G401 (cell line): ENCODE measurements around the gene EIF2A. TPM values are rescaled to one million over a fixed set of nuclear protein-coding genes. Genes with fewer than 3 reads are reported as not detected.
"Not testable (repeated sequence)": the region's sequence is repeated elsewhere in the genome, so short reads cannot be mapped to it uniquely, and the experiment has no call there.

Source experiments
- DNase-seq: peaks from one replicate; pipeline ENCODE4 v3.0.0-alpha.2; 2015; ENCODE audit warnings: low spot score
- in situ Hi-C: cut with HindIII; loops from 2 replicates; pipeline ENCODE4 v1.10.0; 2016; ENCODE audit warnings: low sequenced_read_pairs, mixed read lengths
- total RNA-seq: library from RNA; depleted of rRNA; stranded (reverse); fragments of >200 nt; shearing (Covaris generic); gene quantifications from 2 replicates; pipeline ENCODE4 v1.2.3, GENCODE V29; 2014; rRNA removed

The EIF2A gene
- 196 and 269 TPM in 2 replicates for total RNA-seq

DNA sequence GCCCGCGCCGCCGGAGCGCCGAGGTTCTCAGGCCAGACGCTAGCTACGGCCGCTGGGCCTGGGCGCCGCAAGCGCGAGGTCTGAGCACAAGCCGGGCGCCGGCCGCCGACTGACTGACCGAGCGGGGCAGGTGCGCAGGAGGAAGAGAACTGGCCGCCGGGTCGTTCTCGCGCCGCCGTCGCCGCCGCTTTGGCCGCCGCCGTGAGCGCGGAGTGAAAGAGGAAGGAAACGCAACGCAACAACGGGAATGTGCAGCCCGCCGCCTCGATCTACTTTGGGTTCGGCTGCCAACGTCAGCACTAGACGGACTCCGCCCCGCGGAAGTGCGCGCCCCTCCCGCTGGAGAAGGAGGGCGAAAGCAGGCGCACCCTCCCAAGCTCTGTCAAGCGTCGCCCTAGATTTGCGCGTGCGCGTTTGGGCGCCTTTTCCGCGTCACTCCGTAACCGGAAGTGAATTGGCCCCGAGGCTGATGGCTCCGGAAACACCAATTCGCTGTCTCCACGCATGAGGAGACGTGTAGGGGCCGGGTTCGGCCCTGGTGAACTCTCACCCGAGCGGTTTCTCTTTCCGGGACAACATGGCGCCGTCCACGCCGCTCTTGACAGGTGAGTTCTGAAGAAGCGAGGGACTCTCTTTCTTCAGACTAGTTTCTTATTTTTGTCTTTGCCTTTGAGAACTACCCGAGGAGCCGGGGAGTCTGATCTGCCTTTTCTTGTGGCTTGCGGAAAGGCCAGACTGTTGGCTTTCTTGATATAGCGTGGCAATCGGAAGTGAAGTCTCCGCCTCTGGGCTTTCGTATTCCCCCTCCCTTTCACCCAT lies at the start of gene EIF2A, which contains the start of gene SERP1:
Gene EIF2A (plus strand): TSS at position 562 of the 819 bp plus-strand sequence. CDS start 16 bp downstream, at position 578.
Gene SERP1 (minus strand): TSS at position 271 of the 819 bp plus-strand sequence. CDS start 361 bp downstream, outside the sequence.
- in situ Hi-C loops, result no loop called here
- peak; percentile 99 for DNase-seq

DNA sequence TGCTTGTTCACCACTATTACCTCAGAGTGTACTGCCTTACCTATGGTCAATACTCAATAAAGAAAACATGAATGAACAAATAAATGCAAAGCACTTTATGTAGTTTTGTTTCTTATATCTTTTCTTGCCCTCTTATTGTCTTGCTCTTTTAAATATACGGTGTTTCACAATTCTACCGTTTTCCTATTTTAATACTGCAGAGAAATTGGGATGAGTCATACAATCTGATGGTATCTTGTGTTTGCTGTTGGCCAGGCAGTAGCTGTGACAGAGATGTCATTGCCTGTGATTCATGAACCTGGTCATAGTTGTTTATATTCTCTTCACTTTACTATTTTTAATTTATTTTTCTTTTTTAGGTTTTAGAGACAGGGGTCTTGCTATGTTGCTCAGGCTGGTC lies 48.6 kb upstream of the EIF2A start:
- DNase-seq, result no peak
- in situ Hi-C loops, result no loop called here

DNA sequence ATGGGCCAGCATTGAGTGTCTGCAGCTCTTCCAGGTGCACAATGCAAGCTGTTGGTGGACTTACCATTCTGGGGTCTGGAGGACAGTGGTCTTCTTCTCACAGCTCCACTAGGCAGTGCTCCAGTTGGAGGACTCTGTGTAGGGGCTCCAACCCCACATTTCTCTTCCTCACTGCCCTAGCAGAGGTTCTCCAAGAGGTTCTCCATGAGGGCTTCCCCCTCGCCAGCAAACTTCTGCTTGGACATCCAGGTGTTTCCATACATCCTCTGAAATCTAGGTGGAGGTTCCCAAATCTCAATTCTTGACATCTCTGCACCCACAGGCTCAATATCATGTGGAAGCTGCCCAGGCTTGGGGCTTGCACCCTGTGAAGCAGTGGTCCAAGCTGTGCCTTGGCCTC lies 45.6 kb upstream of the EIF2A start:
- DNase-seq, in situ Hi-C loops: not testable (repeated sequence)

DNA sequence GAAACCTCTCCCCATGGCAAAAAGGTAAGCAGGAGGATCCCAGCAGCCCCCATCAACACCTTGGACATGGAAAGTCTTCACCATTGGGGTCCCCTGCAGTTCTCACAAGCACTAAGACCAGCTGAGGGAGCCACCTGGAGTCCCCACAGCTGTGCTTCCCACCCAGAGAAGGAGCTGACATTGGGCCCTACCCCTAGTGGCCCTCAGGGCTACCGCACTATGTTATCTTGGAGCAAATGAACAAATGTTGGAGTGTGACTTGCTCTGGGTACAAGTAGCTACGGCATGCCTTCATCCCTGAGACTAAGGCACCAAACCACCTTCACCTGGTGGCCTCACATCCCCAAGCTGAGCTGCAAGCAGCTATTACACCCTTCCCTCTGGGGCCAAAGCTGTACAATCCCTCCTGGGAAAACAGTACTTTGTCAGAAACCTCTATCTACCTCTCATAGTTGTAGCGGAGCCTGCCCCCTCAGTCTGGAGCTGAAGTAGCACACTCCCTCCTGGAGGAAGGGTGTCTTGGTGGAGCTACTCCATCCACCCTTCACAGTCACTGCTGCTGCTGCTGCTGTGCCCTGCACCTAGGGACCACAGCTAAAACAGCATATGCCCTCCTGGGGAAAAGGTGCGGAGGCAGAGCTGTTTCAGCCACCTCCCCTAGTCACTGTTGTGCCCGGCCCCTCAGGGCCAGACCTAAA lies 43.0 kb upstream of the EIF2A start:
- no peak for DNase-seq
- in situ Hi-C loops, result no loop called here

DNA sequence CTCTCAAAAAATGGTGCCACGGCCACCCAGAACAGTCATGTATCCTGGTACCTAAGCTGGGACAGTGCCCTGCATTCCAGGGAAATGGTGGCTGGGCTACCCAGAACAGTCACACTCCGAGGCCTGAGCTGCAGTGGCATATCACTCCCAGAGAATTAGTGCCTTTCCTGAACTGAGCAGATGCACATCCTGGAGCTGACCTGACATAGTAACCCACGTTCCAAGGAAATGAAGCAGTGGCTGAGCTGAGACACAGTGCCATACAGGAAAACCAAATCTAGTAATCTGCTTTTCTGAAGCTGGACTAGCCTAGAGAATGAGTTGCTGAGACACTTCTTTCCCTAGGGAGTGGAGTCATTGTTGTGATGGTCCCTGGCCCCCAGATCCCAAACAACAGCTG lies 42.1 kb upstream of the EIF2A start:
- no peak for DNase-seq
- in situ Hi-C loops, result no loop called here

DNA sequence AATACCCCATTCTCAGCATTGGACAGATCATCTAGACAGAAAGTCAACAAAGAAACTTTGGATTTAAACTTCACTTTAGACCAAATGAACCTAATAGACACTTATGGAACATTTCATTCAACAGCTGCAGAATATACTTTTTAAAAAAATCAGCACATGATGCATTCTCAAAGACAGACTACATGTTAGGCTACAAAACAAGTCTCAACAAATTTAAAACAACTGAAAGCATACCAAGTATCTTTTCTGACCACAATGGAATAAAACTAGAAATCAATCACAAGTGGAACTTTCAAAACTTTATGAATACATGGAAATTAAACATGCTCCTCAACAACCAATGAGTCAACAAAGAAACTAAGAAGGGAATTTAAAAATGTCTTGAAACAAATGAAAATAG lies 38.2 kb upstream of the EIF2A start:
- no peak for DNase-seq
- in situ Hi-C loops, result no loop called here

DNA sequence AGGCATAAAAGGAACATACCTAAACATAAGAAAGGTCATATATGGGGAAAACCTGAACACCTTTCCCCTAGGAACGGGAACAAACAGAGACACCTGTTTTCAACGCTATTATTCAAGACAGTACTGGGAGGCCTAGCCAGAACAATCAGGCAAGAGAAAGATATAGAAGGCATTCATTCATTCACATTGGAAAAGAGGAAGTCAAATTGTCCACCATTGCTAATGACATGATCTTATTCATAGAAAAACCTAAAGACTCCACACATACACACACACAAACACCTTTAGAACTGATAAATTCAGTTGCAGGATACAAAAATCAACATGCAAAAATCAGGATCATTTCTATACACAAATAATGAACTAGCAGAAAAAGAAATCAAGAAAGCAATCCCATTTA lies 36.8 kb upstream of the EIF2A start:
- in situ Hi-C loops, result no loop called here
- no peak for DNase-seq

DNA sequence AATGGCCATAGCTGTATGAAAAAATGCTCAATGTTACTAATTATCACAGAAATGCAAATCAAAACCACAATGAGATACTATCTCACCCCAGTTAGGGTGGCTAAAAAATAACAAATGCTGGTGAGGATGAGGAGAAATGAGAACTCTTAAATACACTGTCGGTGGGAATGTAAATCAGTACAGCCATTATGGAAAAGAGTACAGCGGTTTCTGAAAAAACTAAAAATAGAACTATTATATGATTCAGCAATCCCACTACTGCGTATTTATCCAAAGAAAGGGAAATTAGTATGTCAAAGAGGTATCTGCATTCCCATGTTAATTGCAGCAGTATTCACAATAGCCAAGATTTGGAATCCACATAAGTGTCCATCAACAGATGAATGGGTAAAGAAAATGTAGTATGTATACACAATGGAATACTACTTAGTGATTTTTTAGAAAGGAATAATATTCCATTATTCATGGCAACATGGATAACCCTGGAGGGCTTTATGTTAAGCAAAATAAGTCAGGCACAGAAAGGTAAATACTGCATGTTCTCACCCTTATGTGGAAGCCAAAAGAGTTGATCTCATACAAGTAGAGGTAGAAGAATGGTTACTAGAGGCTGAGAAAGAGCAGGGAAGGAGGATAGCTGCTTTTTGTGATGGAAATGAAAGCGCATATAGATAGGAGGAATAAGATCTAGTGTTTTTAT lies 35.3 kb upstream of the EIF2A start:
- in situ Hi-C loops, result no loop called here
- no peak for DNase-seq

DNA sequence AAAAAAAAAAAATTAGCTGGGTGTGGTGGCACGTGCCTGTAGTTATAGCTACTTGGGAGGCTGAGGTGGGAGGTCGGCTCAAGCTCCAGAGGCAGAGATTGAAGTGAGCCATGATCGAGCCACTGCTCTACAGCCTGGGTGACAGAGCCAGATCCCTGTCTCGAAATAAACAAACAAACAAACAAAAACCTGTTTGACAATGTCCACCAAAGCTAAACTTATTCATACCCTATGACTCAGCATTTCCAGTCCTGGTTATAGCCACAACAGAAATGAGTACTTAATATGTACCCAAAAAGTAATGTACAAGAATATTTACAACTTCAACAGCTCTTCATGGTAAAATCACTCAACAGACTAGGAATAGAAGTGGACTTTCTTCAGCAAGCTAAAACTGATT lies 31.4 kb upstream of the EIF2A start:
- no peak for DNase-seq
- in situ Hi-C loops, result no loop called here

DNA sequence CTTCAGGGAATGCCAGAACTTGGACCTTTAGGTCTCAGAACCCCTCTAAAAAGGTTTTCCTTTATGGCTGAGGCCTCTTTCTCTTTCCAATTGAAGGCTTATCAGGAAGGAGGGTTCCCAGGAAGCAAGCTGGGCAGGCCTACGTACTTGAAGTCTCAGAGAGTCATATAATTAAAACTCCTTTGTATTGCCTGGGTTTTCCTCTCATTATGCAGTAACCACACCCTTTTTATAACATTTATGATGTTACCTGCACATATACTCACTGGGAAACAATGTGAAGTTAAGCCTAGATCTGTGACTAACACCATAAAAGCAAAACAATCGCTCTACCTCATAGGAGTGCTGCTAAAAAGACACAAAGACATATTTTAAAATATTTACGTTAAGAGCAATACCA lies 27.6 kb upstream of the EIF2A start:
- no peak for DNase-seq
- in situ Hi-C loops, result no loop called here

DNA sequence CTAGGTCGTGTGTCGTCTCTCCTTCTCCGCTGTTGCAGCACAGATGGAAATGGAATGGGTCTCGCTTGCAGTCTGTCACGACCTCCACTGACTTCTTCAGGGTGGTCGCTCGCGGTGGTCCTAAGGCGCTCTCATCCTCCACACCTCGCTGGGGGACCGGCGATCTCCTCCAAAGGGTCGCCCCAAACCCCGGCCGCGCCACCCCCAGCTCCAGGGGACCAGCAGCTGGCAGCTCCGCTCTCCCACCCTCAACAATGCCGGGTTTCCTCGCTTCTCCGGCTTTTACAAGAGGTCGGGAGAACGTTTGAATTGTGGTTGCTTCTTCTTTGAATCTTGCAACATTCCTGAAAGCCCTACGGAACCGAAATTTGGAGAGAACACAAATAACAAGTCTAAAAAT lies 26.2 kb upstream of the EIF2A start:
- no peak for DNase-seq
- in situ Hi-C loops, result no loop called here

DNA sequence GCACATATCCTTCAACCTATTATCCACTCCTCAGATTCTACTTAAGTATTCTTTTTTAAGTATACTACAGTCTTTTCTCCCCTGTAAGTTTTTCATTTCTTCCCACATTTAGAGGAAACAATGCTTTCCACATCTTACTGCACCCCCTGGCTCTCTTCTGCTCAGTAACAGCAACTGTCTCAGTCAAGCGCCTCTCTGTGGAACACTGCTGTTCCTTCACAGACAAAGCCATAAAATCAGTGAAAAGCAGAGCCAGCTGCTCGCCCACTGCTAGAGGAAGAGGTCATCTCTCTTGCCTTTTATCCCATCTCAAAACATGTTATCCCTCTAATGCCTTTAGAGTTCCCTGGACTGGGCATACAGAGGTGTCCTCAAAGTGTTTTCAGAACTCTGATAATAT lies 25.1 kb upstream of the EIF2A start:
- in situ Hi-C loops, result no loop called here
- no peak for DNase-seq

DNA sequence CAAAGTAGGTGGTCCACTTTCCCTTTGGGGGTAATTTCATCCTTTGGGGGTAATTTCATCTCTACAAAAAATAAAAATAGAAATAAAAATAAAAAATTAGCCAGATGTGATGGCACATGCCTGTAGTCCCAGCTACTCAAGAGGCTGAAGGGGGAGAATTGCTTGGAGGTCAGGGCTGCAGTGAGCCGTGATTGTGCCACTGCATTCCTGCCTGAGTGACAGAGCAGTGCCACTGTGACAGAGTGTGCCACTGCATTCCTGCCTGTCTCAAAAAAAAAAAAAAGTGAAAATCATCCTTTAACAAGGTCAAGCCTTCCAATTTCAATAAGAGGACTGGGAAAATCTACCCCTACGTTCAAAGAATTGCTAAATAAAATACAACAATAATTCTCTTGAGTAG lies 23.0 kb upstream of the EIF2A start:
- in situ Hi-C loops, result no loop called here
- no peak for DNase-seq

DNA sequence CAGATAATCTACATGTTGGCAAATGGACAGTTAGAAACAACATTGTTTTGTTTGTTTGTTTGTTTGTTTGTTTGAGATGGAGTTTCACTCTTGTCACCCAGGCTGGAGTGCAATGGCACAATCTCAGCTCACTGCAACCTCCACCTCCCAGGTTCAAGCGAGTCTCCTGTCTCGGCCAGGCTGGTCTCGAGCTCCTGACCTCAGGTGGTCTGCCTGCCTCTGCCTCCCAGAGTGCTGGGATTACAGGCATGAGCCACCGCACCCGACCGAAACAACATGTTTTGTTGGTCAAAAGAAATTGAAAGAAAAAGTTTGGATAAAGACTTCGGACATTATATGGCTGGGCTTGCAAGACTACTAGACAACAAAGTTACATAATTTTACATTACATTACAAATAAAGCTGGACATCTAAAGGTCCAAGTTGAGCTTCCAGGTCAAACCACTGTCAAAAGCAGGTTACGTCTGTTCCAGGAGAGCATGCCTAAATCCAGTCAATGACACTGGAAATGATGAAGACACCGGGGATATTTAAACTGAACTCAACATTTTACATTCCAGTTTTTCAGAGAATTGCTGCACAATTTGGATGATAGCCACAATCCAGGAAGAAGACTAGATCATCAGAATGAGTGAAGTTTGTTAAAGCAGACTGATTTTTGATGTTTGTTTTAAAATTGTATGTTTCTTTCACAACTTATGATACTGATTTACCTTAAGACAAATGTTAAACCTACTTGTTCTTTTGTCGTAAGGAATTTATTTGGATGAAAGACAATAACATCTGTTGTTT lies 18.9 kb upstream of the EIF2A start:
- no peak for DNase-seq
- in situ Hi-C loops, result no loop called here

DNA sequence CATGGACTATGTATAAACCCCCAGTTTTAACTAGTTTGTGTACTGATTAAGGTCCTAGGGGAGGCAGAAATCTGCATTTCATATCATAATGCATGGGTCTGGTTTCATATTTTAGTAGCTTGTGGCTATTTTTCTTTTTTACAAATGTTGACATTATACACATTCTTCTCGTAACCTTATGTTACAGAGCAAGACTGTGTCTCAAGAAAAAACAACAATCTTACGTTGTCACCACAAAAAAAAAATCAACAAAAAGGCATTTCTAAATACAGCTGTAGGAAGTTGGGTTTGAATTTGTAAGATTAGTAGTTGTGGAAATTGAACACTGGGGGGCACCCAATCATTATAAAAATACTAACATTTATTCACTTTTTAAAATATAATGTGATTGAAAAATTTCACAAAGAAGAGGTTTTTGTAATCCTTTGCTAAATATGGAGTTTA lies 18.2 kb upstream of the EIF2A start:
- in situ Hi-C loops, result no loop called here
- DNase-seq, result no peak

DNA sequence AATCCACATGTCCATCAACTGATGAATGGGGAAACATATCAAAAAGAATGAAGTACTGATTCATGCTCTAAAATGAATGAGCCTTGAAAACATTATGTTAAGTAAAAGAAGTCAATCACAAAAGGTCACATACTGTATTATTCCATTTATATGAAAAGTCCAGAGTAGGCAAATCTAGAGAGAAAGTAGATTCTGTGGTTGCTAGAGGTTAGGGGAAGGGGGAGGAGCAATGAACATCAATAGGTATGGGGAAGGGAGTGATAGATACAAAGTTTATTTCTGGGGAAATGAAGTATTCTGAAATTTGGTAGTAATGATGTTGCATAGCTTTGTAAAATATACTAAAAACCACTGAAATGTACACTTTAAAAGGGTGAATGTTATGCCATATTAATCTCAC lies 14.8 kb upstream of the EIF2A start:
- no peak for DNase-seq
- in situ Hi-C loops, result no loop called here

DNA sequence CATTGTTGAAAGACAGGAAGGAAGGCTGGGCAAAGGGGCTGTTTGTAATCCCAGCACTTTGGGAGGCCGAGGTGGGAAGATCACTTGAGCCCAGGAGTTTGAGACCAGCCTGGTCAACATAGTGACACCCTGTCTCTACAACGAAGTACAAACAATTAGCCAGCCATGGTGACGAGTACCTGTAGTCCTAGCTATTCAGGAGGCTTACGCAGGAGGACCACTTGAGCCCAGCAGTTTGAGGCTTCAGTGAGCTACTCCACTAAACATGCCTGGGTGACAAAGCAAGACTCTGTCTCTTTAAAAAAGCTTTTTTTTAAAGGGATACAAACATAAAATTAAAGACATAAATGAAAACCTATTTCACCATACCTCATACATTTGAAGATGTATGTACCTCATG lies 11.4 kb upstream of the EIF2A start:
- no peak for DNase-seq
- in situ Hi-C loops, result no loop called here

DNA sequence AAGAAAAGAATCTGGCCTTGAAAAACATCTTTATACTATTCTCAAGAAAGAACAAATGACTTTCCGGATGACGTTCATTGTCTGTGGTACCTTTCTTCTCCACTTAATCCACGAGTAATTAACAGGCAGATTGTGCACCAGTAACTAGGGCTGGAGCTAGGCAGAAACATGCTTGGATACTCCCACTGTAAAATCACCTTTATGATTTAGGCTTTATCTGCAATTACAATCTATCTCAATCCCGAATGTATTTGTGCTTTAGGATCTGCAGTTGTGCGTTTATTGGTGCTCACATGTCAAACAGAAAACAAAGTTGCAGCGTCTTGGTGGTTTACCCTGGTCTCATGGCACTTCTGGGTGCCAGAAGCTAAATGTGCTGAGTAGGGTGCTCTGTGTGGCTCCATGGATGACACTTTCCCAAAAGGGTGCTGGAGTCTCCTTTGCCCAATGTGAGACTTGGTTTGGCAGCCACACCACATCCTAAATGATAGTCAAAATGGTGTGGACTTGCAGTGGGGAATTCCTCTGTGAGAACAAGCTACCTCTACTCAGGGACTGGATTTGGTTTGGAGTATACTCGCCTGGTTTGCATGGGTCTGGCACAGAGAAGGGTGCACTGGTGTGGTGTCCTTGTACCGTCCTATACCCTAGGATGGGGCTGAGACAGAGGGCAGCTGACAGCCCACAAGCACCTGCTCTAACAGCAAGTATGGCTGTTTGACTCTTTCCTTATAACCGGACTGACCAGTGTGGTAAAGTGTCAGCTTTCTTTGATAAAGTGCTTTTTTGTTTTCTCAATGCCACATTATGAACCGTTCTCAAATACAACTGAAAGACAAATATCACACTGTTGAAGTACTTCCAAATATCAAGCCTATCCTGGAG lies 8.0 kb upstream of the EIF2A start:
- in situ Hi-C loops, result no loop called here
- DNase-seq, result no peak
